GM12878 (cell line): Measurements from ENCODE around the gene MFN2. TPM values are rescaled to one million over a fixed set of nuclear protein-coding genes. Genes with fewer than 3 reads are reported as not detected.

ENCODE experiments used
- ATAC-seq: fragments of 200-7000 bp; cut with Tn5 transposase; 3 replicates; pipeline ENCODE4 v1.9.1; 2020; ENCODE audit warnings: mild to moderate bottlenecking, moderate library complexity
- BruUV-seq: library from RNA; stranded (reverse); fragments of 400-500 nt; replicated peaks from 2 replicates; lab custom pipeline; 2021; lab: Mats Ljungman, UMichigan
- CTCF ChIA-PET: fragments of 300-600 bp; sonication (Branson Sonifier 250); formaldehyde crosslinking; extraction: SDS; loops from one replicate; lab custom pipeline; 2021; ENCODE audit warnings: inconsistent platforms; lab: Yijun Ruan, JAX
- POLR2A ChIA-PET: fragments of 350-600 bp; formaldehyde crosslinking; extraction: SDS; loops from one replicate; lab custom pipeline; 2021; ENCODE audit warnings: inconsistent platforms; lab: Charles Lee
- RAD21 ChIA-PET: fragments of 300-600 bp; sonication (Branson Sonifier 250); formaldehyde crosslinking; loops from one replicate; lab custom pipeline; 2023; ENCODE audit warnings: antibody characterized with exemption; ENCODE audit not compliant: unreplicated experiment; lab: Charles Lee
- SMC1A ChIA-PET: fragments of 300-600 bp; sonication (Branson Sonifier 250); formaldehyde crosslinking; loops from one replicate; lab custom pipeline; 2023; ENCODE audit not compliant: unreplicated experiment, uncharacterized antibody; lab: Charles Lee
- DNase-seq: peaks from one replicate; pipeline ENCODE4 v3.0.0-alpha.2; 2011; ENCODE audit warnings: low read depth, low spot score
- FAIRE-seq: peaks from 3 replicates; lab custom pipeline; 2011; peaks lifted over from hg19 to GRCh38; lab: Jason Lieb, UNC
- H2AFZ ChIP-seq: 2 replicates; pipeline ENCODE4 v1.6.0; 2011; ENCODE audit warnings: low read depth, low read length, control low read depth; ENCODE audit not compliant: control insufficient read depth
- H3K27ac ChIP-seq: 2 replicates; pipeline ENCODE4 v1.5.1; 2011; ENCODE audit warnings: control low read depth; ENCODE audit not compliant: control insufficient read depth, insufficient read depth
- H3K27me3 ChIP-seq, 2 experiments: replicated peaks in 1 of 2; 2 replicates each; pipeline versions ENCODE4 v1.6.0 to v1.6.1; 2011; ENCODE audit warnings: low read length in 1 of 2; ENCODE audit not compliant: control insufficient read depth in 2 of 2, insufficient read depth in 2 of 2
- H3K36me3 ChIP-seq, 2 experiments: 2 replicates each; pipeline ENCODE4 v1.5.1; 2011; ENCODE audit warnings: low read length in 1 of 2; ENCODE audit not compliant: control insufficient read depth in 2 of 2, insufficient read depth in 2 of 2
- H3K4me1 ChIP-seq: 2 replicates; pipeline ENCODE4 v1.6.1; 2011; ENCODE audit warnings: mild to moderate bottlenecking, low read length, moderate library complexity, mixed read lengths; ENCODE audit not compliant: control insufficient read depth, insufficient read depth
- H3K4me2 ChIP-seq: 2 replicates; pipeline ENCODE4 v1.6.0; 2011; ENCODE audit warnings: control low read depth; ENCODE audit not compliant: control insufficient read depth, insufficient read depth
- H3K4me3 ChIP-seq: fragments of 200-600 bp; sonication (generic); 2 replicates; pipeline ENCODE4 v1.5.1; 2016
- H3K79me2 ChIP-seq: 2 replicates; pipeline ENCODE4 v1.6.0; 2011; ENCODE audit warnings: low read length; ENCODE audit not compliant: control insufficient read depth, insufficient read depth
- H3K9ac ChIP-seq: 2 replicates; pipeline ENCODE4 v1.8.0; 2011; ENCODE audit warnings: low read length, control low read depth, mixed read lengths; ENCODE audit not compliant: control insufficient read depth, insufficient read depth
- H3K9me3 ChIP-seq: replicated peaks from 3 replicates; pipeline ENCODE4 v1.5.1; 2011; ENCODE audit warnings: mild to moderate bottlenecking, low read length; ENCODE audit not compliant: control insufficient read depth, insufficient read depth
- H4K20me1 ChIP-seq: 2 replicates; pipeline ENCODE4 v1.6.0; 2011; ENCODE audit not compliant: control insufficient read depth, insufficient read depth
- ASH2L ChIP-seq: fragments of 300-600, 200-600 bp; sonication (generic); IDR thresholded peaks from 2 replicates; pipeline ENCODE4 v1.6.1; 2017; ENCODE audit warnings: low read depth, mild to moderate bottlenecking, borderline replicate concordance
- CBX5 ChIP-seq: sonication (generic); IDR thresholded peaks from 2 replicates; pipeline ENCODE4 v1.6.1; 2016; ENCODE audit warnings: low read depth, moderate library complexity, mild to moderate bottlenecking, inconsistent platforms
- CREM ChIP-seq: IDR thresholded peaks from 2 replicates; pipeline ENCODE4 v1.6.1; 2014; ENCODE audit warnings: antibody characterized with exemption, low read depth
- PAX5 ChIP-seq: IDR thresholded peaks from 2 replicates; pipeline ENCODE4 v1.6.1; 2011; ENCODE audit warnings: low read depth, low read length, borderline replicate concordance
- RAD51 ChIP-seq: fragments of 450-650 bp; IDR thresholded peaks from 2 replicates; pipeline ENCODE4 v1.6.1; 2016; ENCODE audit warnings: moderate library complexity, mild to moderate bottlenecking, inconsistent platforms
- RBBP5 ChIP-seq: fragments of 200-600 bp; sonication (generic); conservative IDR thresholded peaks from 2 replicates; pipeline ENCODE4 v1.6.1; 2016
- RUNX3 ChIP-seq: IDR thresholded peaks from 2 replicates; pipeline ENCODE4 v1.6.1; 2012; ENCODE audit warnings: low read length, inconsistent platforms
- WRNIP1 ChIP-seq: IDR thresholded peaks from 2 replicates; pipeline ENCODE4 v1.6.1; 2011; ENCODE audit warnings: low read depth, low read length, improper control_type of control experiment, borderline replicate concordance
- YBX1 ChIP-seq: fragments of 450-650 bp; IDR thresholded peaks from 2 replicates; pipeline ENCODE4 v1.6.1; 2016; ENCODE audit warnings: antibody characterized with exemption
- ZBED1 ChIP-seq: IDR thresholded peaks from 2 replicates; pipeline ENCODE4 v1.6.1; 2016; ENCODE audit warnings: borderline replicate concordance
- ZBTB40 ChIP-seq: fragments of 450-650 bp; IDR thresholded peaks from 2 replicates; pipeline ENCODE4 v1.6.1; 2016; ENCODE audit warnings: mild to moderate bottlenecking, moderate library complexity, borderline replicate concordance
- WGBS: methylation state at CpG from one replicate; pipeline ENCODE4 v1.1.6; 2016; ENCODE audit warnings: low lambda C conversion rate; ENCODE audit not compliant: insufficient replicate concordance, insufficient coverage; ENCODE audit errors: missing lambda C conversion rate; 5-methylcytosine and 5-hydroxymethylcytosine counted together
- in situ Hi-C: fragments of 300-500 bp; cut with MboI; formaldehyde crosslinking; loops from 9 replicates; pipeline ENCODE4 v1.14.3; 2018; ENCODE audit warnings: mixed read lengths
- intact Hi-C: fragments of 100-400 bp; cut with micrococcal nuclease; formaldehyde crosslinking; loops from one replicate; pipeline ENCODE4 v1.14.2; 2022; ENCODE audit not compliant: unreplicated experiment
- polyA plus RNA-seq, 11 experiments: library from polyadenylated mRNA; depleted of rRNA in 4 of 11; unstranded in 6 of 11; stranded (reverse) in 5 of 11; fragments of >200 nt; fragmentation: Nextera tagmentation in 4 of 11; fragmentation: Illumina TruSeq in 1 of 11; extraction: Ambion mirVana in 4 of 11; extraction: Trizol in 1 of 11; gene quantifications; 1 replicate in 1 of 11; 2 replicates in 10 of 11; pipeline versions ENCODE4 v1.2.1 to v1.2.3, GENCODE V29; 2011 to 2016; ENCODE audit warnings: inconsistent platforms in 2 of 11, missing spikeins in 2 of 11, low read depth in 1 of 11
- total RNA-seq, 4 experiments: library from RNA; depleted of rRNA in 3 of 4; stranded (reverse); fragments of >200 nt in 3 of 4; fragmentation: Illumina TruSeq in 1 of 4; extraction: Trizol in 1 of 4; gene quantifications; 2 replicates each; pipeline versions ENCODE4 v1.2.1 to v1.2.3, GENCODE V29; 2013 to 2021
- TF ChIP-seq, protein P1 (sequence below): fragments of 450-650 bp; IDR thresholded peaks from 2 replicates; pipeline ENCODE4 v1.6.1; 2014; ENCODE audit warnings: mild to moderate bottlenecking
- TF ChIP-seq, protein P2 (sequence below): fragments of 150-350 bp; IDR thresholded peaks from 2 replicates; pipeline ENCODE4 v1.6.1; 2014; ENCODE audit warnings: mild to moderate bottlenecking, low read depth, low read length

Gene MFN2
- total and polyA plus RNA-seq, 10 of the 15 experiments (the other 5 are each of a cell fraction or from before 2014, with no cell fraction given): 5.3 to 64.4 (median 48.1) TPM

DNA sequence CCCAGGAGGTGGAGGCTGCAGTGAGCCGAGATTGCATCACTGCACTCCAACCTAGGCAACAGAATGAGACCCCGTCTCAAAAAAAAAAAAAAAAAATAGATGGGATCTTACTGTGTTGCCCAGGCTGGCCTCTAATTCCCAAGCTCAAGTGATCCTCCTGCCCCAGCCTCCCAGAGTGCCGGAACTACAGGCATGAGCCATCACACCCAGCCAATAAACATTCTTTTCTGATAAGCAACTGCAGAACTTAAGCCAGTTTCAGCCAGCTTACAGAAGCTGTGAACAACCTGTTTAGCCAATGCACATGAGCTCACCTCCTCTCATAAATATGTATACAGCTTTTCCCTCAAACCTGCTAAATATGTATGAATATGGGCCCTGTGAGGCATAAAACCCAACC, 35.9 kb downstream of the MFN2 start:
- intact Hi-C loops: no loop called here
- CTCF ChIA-PET: interaction anchor here (0.6 kb wide), 1 partner anchor 11 kb away, joined by 3 read pairs; no protein-coding TSS in a partner anchor
- Histone ChIP-seq H3K4me1 (peaks cover 4% of the 10 kb centered on the region; the same call in 1 of the 2 replicates), H2AFZ (no peak overlapping the region), H3K9me3 (no peaks in the 10 kb centered on the region), H3K4me2 (no peak overlapping the region), H3K27ac (no peak overlapping the region), H4K20me1 (no peaks in the 10 kb centered on the region), H3K27me3 (no peaks in the 10 kb centered on the region), H3K36me3 (peaks cover 11% of the 10 kb centered on the region in 2 experiments; a peak in 3 of 4 replicates), H3K4me3 (no peak overlapping the region), H3K79me2 (peaks cover 15% of the 10 kb centered on the region), H3K9ac (no peak overlapping the region)
- POLR2A ChIA-PET: interaction anchor here (0.6 kb wide), 1 partner anchor 20 kb away, joined by 6 read pairs; no protein-coding TSS in a partner anchor
- in situ Hi-C loops: no loop called here
- BruUV-seq: no TSS peak
- RAD21 ChIA-PET: interaction anchor here (0.5 kb wide), 1 partner anchor 48 kb away, joined by 3 read pairs; no protein-coding TSS in a partner anchor
- FAIRE-seq (no peak), ATAC-seq (no peak), DNase-seq (no peak)
- TF ChIP-seq CREM (no peak), ASH2L (no peak), RBBP5 (no peak), CBX5 (no peak), YBX1 (no peak), RUNX3 (no peak), PAX5 (no peak), WRNIP1 (no peak), ZBED1 (no peak), ZBTB40 (no peak), RAD51 (no peak)
- TF ChIP-seq, protein P1, sequence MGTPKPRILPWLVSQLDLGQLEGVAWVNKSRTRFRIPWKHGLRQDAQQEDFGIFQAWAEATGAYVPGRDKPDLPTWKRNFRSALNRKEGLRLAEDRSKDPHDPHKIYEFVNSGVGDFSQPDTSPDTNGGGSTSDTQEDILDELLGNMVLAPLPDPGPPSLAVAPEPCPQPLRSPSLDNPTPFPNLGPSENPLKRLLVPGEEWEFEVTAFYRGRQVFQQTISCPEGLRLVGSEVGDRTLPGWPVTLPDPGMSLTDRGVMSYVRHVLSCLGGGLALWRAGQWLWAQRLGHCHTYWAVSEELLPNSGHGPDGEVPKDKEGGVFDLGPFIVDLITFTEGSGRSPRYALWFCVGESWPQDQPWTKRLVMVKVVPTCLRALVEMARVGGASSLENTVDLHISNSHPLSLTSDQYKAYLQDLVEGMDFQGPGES: no peak
- TF ChIP-seq, protein P2, sequence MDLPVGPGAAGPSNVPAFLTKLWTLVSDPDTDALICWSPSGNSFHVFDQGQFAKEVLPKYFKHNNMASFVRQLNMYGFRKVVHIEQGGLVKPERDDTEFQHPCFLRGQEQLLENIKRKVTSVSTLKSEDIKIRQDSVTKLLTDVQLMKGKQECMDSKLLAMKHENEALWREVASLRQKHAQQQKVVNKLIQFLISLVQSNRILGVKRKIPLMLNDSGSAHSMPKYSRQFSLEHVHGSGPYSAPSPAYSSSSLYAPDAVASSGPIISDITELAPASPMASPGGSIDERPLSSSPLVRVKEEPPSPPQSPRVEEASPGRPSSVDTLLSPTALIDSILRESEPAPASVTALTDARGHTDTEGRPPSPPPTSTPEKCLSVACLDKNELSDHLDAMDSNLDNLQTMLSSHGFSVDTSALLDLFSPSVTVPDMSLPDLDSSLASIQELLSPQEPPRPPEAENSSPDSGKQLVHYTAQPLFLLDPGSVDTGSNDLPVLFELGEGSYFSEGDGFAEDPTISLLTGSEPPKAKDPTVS: no peak
- SMC1A ChIA-PET: no interaction called here
- 92% methylated on average over 1 of the region's 3 CpGs for WGBS
